ENCODE data around the gene ZBTB38. TPM values are rescaled to one million over a fixed set of nuclear protein-coding genes. Genes with fewer than 3 reads are reported as not detected.

The ZBTB38 gene
- total RNA-seq, 1 experiment from 2014 or later = 21.8 TPM

- Histone ChIP-seq H3K9me2 (ENCODE audit: insufficient read depth) (no peaks in the 10 kb centered on the region), H3K9me3 (ENCODE audit: insufficient read depth, low read depth) (no peaks in the 10 kb centered on the region), H3K36me3 (ENCODE audit: low read depth) (no peaks in the 10 kb centered on the region), H4K20me1 (ENCODE audit: insufficient read depth) (no peaks in the 10 kb centered on the region), H3K27me3 (ENCODE audit: insufficient read depth, low read depth) (no peaks in the 10 kb centered on the region), H2AFZ (no peak overlapping the region), H3K27ac (no peak overlapping the region), H3K4me2 (no peak overlapping the region), H3K79me2 (ENCODE audit: low read depth) (no peaks in the 10 kb centered on the region), H3K4me1 (replicated peaks; ENCODE audit: insufficient read depth) (no peaks in the 10 kb centered on the region), H3F3A (ENCODE audit: insufficient read depth, low read depth) (no peaks in the 10 kb centered on the region), H3K4me3 (no peak overlapping the region)
- ChIA-PET CTCF (no interaction called here), POLR2A (ENCODE audit: unreplicated experiment) (no interaction called here)
- no peak for DNase-seq
- no TSS peak for BruUV-seq (replicated peaks)
- TF ChIP-seq CTCF (conservative IDR thresholded peaks at IDR 0.05) (no peak), EZH2 (IDR thresholded peaks at IDR 0.05; ENCODE audit: low read depth) (no peak)
- intact Hi-C loops (cut with micrococcal nuclease; ENCODE audit: unreplicated experiment) = no loop called here
These were observed 7.3 kb downstream of the ZBTB38 start for GRCh38 chr3:141375381-141376301.

DNA sequence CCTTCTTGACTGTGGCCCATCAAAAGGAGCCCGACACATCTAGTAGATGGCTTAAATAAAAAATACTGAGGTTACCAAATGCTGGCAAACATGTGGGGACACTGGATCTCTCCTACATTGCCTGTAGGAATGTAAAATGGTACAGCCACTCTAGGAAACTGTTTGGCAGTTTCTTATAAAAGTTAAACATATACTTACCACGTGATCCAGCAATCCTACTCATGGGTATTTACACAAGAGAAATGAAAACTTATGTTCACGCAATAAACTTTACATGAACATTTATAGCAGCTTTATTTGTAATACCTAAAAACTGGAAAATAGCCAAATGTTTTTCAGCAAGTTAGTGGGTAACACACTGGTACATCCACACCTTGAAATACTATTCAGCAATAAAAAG lies 9.1 kb downstream of the ZBTB38 start:
- Histone ChIP-seq H2AFZ (no peak overlapping the region), H3K79me2 (ENCODE audit: low read depth) (no peaks in the 10 kb centered on the region), H3K9me3 (ENCODE audit: insufficient read depth, low read depth) (no peaks in the 10 kb centered on the region), H3K4me1 (replicated peaks; ENCODE audit: insufficient read depth) (no peaks in the 10 kb centered on the region), H3K27me3 (ENCODE audit: insufficient read depth, low read depth) (no peaks in the 10 kb centered on the region), H3K4me2 (no peak overlapping the region), H3F3A (ENCODE audit: insufficient read depth, low read depth) (no peaks in the 10 kb centered on the region), H3K4me3 (no peak overlapping the region), H3K27ac (no peak overlapping the region), H3K9me2 (ENCODE audit: insufficient read depth) (no peaks in the 10 kb centered on the region), H3K36me3 (ENCODE audit: low read depth) (no peaks in the 10 kb centered on the region), H4K20me1 (ENCODE audit: insufficient read depth) (no peaks in the 10 kb centered on the region)
- DNase-seq = no peak
- TF ChIP-seq CTCF (conservative IDR thresholded peaks at IDR 0.05) (no peak), EZH2 (IDR thresholded peaks at IDR 0.05; ENCODE audit: low read depth) (no peak)
- ChIA-PET CTCF (no interaction called here), POLR2A (ENCODE audit: unreplicated experiment) (no interaction called here)
- intact Hi-C loops (cut with micrococcal nuclease; ENCODE audit: unreplicated experiment) = no loop called here
- no TSS peak for BruUV-seq (replicated peaks)

- CTCF ChIA-PET = no interaction called here
- TF ChIP-seq CTCF (conservative IDR thresholded peaks at IDR 0.05) (no peak), EZH2 (IDR thresholded peaks at IDR 0.05; ENCODE audit: low read depth) (no peak)
- no peak overlapping the region for H3K27ac ChIP-seq
These were observed 10.3 kb downstream of the ZBTB38 start for GRCh38 chr3:141378556-141378955.

More at GRCh38 chr3:141378556-141378955, 10.3 kb downstream of the ZBTB38 start:
- POLR2A ChIA-PET (ENCODE audit: unreplicated experiment) = no interaction called here
- Histone ChIP-seq H3F3A (ENCODE audit: insufficient read depth, low read depth) (no peaks in the 10 kb centered on the region), H3K27me3 (ENCODE audit: insufficient read depth, low read depth) (no peaks in the 10 kb centered on the region), H3K4me1 (replicated peaks; ENCODE audit: insufficient read depth) (no peaks in the 10 kb centered on the region), H3K4me3 (no peak overlapping the region), H3K9me2 (ENCODE audit: insufficient read depth) (no peaks in the 10 kb centered on the region), H3K9me3 (ENCODE audit: insufficient read depth, low read depth) (no peaks in the 10 kb centered on the region), H3K4me2 (no peak overlapping the region), H2AFZ (no peak overlapping the region), H3K79me2 (ENCODE audit: low read depth) (no peaks in the 10 kb centered on the region), H4K20me1 (ENCODE audit: insufficient read depth) (no peaks in the 10 kb centered on the region), H3K36me3 (ENCODE audit: low read depth) (no peaks in the 10 kb centered on the region)
- BruUV-seq (replicated peaks) = no TSS peak
- no peak for DNase-seq
- intact Hi-C loops (cut with micrococcal nuclease; ENCODE audit: unreplicated experiment) = no loop called here
